ENCODE results near the gene ASB18. TPM values are rescaled to one million over a fixed set of nuclear protein-coding genes. Genes with fewer than 3 reads are reported as not detected.

The ASB18 gene
- total and polyA plus RNA-seq, 2 of the 4 experiments (the other 2 are of a cell fraction) = not detected

DNA sequence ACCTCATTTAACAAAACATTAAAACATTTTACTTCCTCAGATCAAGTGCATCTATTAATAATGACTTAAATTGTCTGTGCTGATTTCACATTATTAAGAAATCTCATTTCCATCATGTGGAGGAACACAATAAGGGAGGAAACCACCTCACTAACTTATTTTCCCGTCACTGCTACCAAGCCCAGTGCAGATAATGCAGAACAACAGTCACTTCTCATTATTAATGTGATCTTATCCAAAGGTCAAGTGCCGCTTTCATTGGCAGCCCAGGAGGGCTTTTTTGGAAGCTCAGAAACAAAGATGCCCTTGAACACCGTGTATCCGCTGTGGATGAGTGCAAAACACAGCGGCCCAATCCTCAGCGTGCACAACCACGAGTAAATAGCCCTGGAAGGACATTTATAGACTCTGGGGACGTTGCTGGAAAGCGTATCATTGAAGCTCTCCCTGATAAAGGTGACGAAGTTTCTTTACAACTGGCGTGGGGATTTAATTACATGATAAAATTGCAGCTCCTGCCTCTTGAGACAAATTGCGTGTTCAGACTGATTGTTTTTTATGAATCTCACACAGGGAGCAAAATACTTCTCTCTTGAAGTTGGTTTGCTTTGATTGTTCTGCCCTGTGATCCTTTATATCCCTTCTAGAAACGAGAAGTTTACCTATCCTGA, 13.2 kb downstream of the ASB18 start:
- Histone ChIP-seq H3K56ac (ENCODE audit: extremely low read depth, insufficient read depth, low read length) (no peak overlapping the region), H3K14ac (replicated peaks; ENCODE audit: low read depth, low read length) (no peak overlapping the region), H3K18ac (ENCODE audit: low read depth, low read length) (no peak overlapping the region), H4K8ac (ENCODE audit: low read depth in 2 of 2, low read length in 2 of 2) (no peak overlapping the region), H2AFZ (replicated peaks; ENCODE audit: low read length, poor library complexity) (no peak overlapping the region), H3K79me1 (ENCODE audit: low read depth in 1 of 2, low read length in 2 of 2) (no peaks in the 10 kb centered on the region), H3K4ac (ENCODE audit: low read depth, low read length) (no peak overlapping the region), H3K27me3 (ENCODE audit: control insufficient read depth, insufficient read depth, low read length) (peaks cover 2% of the 10 kb centered on the region), H2BK120ac (ENCODE audit: low read depth, low read length) (no peak overlapping the region), H3K4me3 (ENCODE audit: insufficient read depth, low read depth, low read length) (no peak overlapping the region), H2AK5ac (ENCODE audit: low read depth, low read length) (no peak overlapping the region), H3K9ac (ENCODE audit: low read depth, low read length) (no peak overlapping the region), H4K5ac (ENCODE audit: low read depth, low read length) (no peak overlapping the region), H3K4me1 (ENCODE audit: control insufficient read depth, insufficient read depth, low read length) (no peaks in the 10 kb centered on the region), H4K20me1 (ENCODE audit: insufficient read depth, low read length) (no peaks in the 10 kb centered on the region), H3K9me1 (ENCODE audit: insufficient read depth, low read length) (no peaks in the 10 kb centered on the region), H3K23ac (ENCODE audit: low read depth, low read length) (no peak overlapping the region), H2AK9ac (replicated peaks; ENCODE audit: low read depth, low read length, poor library complexity) (no peak overlapping the region), H3K9me3 (ENCODE audit: control insufficient read depth, insufficient read depth, low read length) (no peaks in the 10 kb centered on the region), H3K27ac (ENCODE audit: insufficient read depth, low read length) (no peak overlapping the region), H4K91ac (ENCODE audit: insufficient read depth, low read depth, low read length) (no peak overlapping the region), H2BK20ac (ENCODE audit: low read depth, low read length) (no peak overlapping the region), H3K4me2 (ENCODE audit: low read depth, low read length) (no peak overlapping the region), H3K36me3 (ENCODE audit: control insufficient read depth, insufficient read depth, low read length) (no peaks in the 10 kb centered on the region), H2BK15ac (ENCODE audit: low read depth, low read length) (no peak overlapping the region), H2BK5ac (ENCODE audit: low read depth, low read length, poor library complexity, severe bottlenecking) (no peak overlapping the region)
- WGBS, 2 experiments (ENCODE audit: extremely low coverage in 2 of 2, insufficient read length in 1 of 2) = 21% methylated on average over 3 of the region's 13 CpGs; no CpG with 5 or more reads in 1 of the 2 experiments
- DNase-seq = no peak
- in situ Hi-C loops (cut with MboI; ENCODE audit: low sequenced_read_pairs) = no loop called here
- dilution Hi-C loops (cut with HindIII; ENCODE audit: low sequenced_read_pairs, unreplicated experiment) = no loop called here
- no TSS peak for BruUV-seq (replicated peaks)
- TF ChIP-seq BHLHE40 (IDR thresholded peaks at IDR 0.05; ENCODE audit: low read depth, low read length) (no peak), RCOR1 (IDR thresholded peaks at IDR 0.05; ENCODE audit: insufficient replicate concordance, low read length) (no peak), CHD1 (IDR thresholded peaks at IDR 0.05; ENCODE audit: low read depth, low read length) (no peak), RAD21 (IDR thresholded peaks at IDR 0.05; ENCODE audit: low read length) (no peak), MAFK (IDR thresholded peaks at IDR 0.05; ENCODE audit: low read depth, low read length) (no peak), CEBPB (IDR thresholded peaks at IDR 0.05; ENCODE audit: low read depth, low read length) (no peak), FOS (IDR thresholded peaks at IDR 0.05; ENCODE audit: low read depth, low read length) (no peak), SMC3 (IDR thresholded peaks at IDR 0.05; ENCODE audit: low read depth, low read length) (no peak), RFX5 (IDR thresholded peaks at IDR 0.05; ENCODE audit: low read depth, low read length) (no peak), POLR2A (IDR thresholded peaks at IDR 0.05; ENCODE audit: low read depth, low read length) (no peak), NFE2L2 (IDR thresholded peaks at IDR 0.05; ENCODE audit: low read depth, low read length) (no peak), MAZ (IDR thresholded peaks at IDR 0.05; ENCODE audit: borderline replicate concordance, low read depth, low read length) (no peak), MXI1 (IDR thresholded peaks at IDR 0.05; ENCODE audit: borderline replicate concordance, low read depth, low read length) (no peak)
- TF ChIP-seq, protein P1, sequence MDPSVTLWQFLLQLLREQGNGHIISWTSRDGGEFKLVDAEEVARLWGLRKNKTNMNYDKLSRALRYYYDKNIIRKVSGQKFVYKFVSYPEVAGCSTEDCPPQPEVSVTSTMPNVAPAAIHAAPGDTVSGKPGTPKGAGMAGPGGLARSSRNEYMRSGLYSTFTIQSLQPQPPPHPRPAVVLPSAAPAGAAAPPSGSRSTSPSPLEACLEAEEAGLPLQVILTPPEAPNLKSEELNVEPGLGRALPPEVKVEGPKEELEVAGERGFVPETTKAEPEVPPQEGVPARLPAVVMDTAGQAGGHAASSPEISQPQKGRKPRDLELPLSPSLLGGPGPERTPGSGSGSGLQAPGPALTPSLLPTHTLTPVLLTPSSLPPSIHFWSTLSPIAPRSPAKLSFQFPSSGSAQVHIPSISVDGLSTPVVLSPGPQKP (IDR thresholded peaks at IDR 0.05; ENCODE audit: borderline replicate concordance, low read depth, low read length) = no peak
- TF ChIP-seq, protein P2, sequence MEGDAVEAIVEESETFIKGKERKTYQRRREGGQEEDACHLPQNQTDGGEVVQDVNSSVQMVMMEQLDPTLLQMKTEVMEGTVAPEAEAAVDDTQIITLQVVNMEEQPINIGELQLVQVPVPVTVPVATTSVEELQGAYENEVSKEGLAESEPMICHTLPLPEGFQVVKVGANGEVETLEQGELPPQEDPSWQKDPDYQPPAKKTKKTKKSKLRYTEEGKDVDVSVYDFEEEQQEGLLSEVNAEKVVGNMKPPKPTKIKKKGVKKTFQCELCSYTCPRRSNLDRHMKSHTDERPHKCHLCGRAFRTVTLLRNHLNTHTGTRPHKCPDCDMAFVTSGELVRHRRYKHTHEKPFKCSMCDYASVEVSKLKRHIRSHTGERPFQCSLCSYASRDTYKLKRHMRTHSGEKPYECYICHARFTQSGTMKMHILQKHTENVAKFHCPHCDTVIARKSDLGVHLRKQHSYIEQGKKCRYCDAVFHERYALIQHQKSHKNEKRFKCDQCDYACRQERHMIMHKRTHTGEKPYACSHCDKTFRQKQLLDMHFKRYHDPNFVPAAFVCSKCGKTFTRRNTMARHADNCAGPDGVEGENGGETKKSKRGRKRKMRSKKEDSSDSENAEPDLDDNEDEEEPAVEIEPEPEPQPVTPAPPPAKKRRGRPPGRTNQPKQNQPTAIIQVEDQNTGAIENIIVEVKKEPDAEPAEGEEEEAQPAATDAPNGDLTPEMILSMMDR (conservative IDR thresholded peaks at IDR 0.05; ENCODE audit: low read depth, low read length) = no peak
- TF ChIP-seq, protein P3, sequence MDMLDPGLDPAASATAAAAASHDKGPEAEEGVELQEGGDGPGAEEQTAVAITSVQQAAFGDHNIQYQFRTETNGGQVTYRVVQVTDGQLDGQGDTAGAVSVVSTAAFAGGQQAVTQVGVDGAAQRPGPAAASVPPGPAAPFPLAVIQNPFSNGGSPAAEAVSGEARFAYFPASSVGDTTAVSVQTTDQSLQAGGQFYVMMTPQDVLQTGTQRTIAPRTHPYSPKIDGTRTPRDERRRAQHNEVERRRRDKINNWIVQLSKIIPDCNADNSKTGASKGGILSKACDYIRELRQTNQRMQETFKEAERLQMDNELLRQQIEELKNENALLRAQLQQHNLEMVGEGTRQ (IDR thresholded peaks at IDR 0.05; ENCODE audit: low read depth, low read length) = no peak
- no peak for ATAC-seq (ENCODE audit: low read depth)
- ChIA-PET POLR2A (ENCODE audit: unreplicated experiment) (no interaction called here), CTCF (no interaction called here)
- intact Hi-C loops (cut with micrococcal nuclease) = no loop called here
